H1 (cell line): Measurements from ENCODE around the gene PNLIP. TPM values are rescaled to one million over a fixed set of nuclear protein-coding genes. Genes with fewer than 3 reads are reported as not detected.

Source experiments
- CTCF ChIA-PET: fragments of 300-600 bp; sonication (Branson Sonifier 250); formaldehyde crosslinking; loops from one replicate; lab custom pipeline; 2021; ENCODE audit not compliant: partially characterized antibody; lab: Charles Lee
- POLR2A ChIA-PET: fragments of 300-600 bp; sonication (Branson Sonifier 250); formaldehyde crosslinking; loops from one replicate; lab custom pipeline; 2021; ENCODE audit warnings: inconsistent platforms; ENCODE audit not compliant: partially characterized antibody; lab: Charles Lee
- DNase-seq, 2 experiments: peaks; one replicate each; pipeline versions ENCODE4 v3.0.0 to v3.0.0-alpha.2; 2010 to 2022; ENCODE audit warnings: low spot score in 2 of 2, low read depth in 1 of 2, mixed read lengths in 1 of 2
- FAIRE-seq: peaks from 2 replicates; lab custom pipeline; 2011; peaks lifted over from hg19 to GRCh38; lab: Jason Lieb, UNC
- H2AFZ ChIP-seq: 2 replicates; pipeline ENCODE4 v1.8.1; 2012; ENCODE audit warnings: low read length, inconsistent platforms
- H2AK5ac ChIP-seq: 2 replicates; pipeline ENCODE4 v1.6.1; 2013; ENCODE audit warnings: low read depth, low read length
- H2BK120ac ChIP-seq: replicated peaks from 2 replicates; pipeline ENCODE3; 2013; ENCODE audit warnings: low read depth, low read length, inconsistent platforms
- H2BK12ac ChIP-seq: 2 replicates; pipeline ENCODE4 v1.6.1; 2013; ENCODE audit warnings: low read depth, low read length
- H2BK15ac ChIP-seq: 2 replicates; pipeline ENCODE4 v1.6.1; 2013; ENCODE audit warnings: low read length
- H2BK20ac ChIP-seq: 2 replicates; pipeline ENCODE4 v1.6.1; 2013; ENCODE audit warnings: low read length
- H2BK5ac ChIP-seq: 2 replicates; pipeline ENCODE4 v1.6.1; 2013; ENCODE audit warnings: low read depth, low read length
- H3K14ac ChIP-seq: 2 replicates; pipeline ENCODE4 v1.6.1; 2013; ENCODE audit warnings: inconsistent platforms; ENCODE audit not compliant: insufficient read length
- H3K18ac ChIP-seq: 2 replicates; pipeline ENCODE4 v1.6.1; 2013; ENCODE audit warnings: low read length; ENCODE audit errors: extremely low read depth
- H3K23ac ChIP-seq: 2 replicates; pipeline ENCODE4 v1.6.1; 2013; ENCODE audit warnings: inconsistent platforms; ENCODE audit not compliant: insufficient read length
- H3K23me2 ChIP-seq: 2 replicates; pipeline ENCODE4 v1.6.1; 2013; ENCODE audit warnings: low read depth, low read length
- H3K27ac ChIP-seq: 2 replicates; pipeline ENCODE4 v1.6.1; 2011; ENCODE audit warnings: low read depth, low read length, inconsistent platforms
- H3K27me3 ChIP-seq, 4 experiments: replicated peaks in 1 of 4; 1 replicate in 1 of 4; 2 replicates in 3 of 4; pipeline versions ENCODE4 v1.6.1 to v1.8.1; 2011 to 2013; ENCODE audit warnings: low read length in 3 of 4, mild to moderate bottlenecking in 3 of 4, inconsistent platforms in 2 of 4, mixed read lengths in 2 of 4, moderate library complexity in 1 of 4; ENCODE audit not compliant: control insufficient read depth in 3 of 4, insufficient read depth in 3 of 4; ENCODE audit errors: extremely low read depth in 1 of 4
- H3K36me3 ChIP-seq, 4 experiments: 2 replicates each; pipeline versions ENCODE4 v1.6.1 to v1.8.1; 2011 to 2013; ENCODE audit warnings: mild to moderate bottlenecking in 4 of 4, low read length in 3 of 4, moderate library complexity in 2 of 4, control low read depth in 1 of 4, inconsistent platforms in 1 of 4; ENCODE audit not compliant: insufficient read depth in 4 of 4, control insufficient read depth in 2 of 4
- H3K4ac ChIP-seq: replicated peaks from 2 replicates; pipeline ENCODE3; 2013; ENCODE audit warnings: low read length, low read depth, mixed read lengths, inconsistent platforms; ENCODE audit not compliant: insufficient read length
- H3K4me1 ChIP-seq, 4 experiments: replicated peaks in 1 of 4; 1 replicate in 1 of 4; 2 replicates in 3 of 4; pipeline versions ENCODE4 v1.6.1 to v1.8.1; 2011 to 2013; ENCODE audit warnings: low read length in 3 of 4, inconsistent platforms in 2 of 4, mixed read lengths in 1 of 4; ENCODE audit not compliant: insufficient read depth in 4 of 4, control insufficient read depth in 3 of 4
- H3K4me2 ChIP-seq, 2 experiments: 2 replicates each; pipeline versions ENCODE4 v1.6.1 to v1.8.1; 2011 to 2013; ENCODE audit warnings: low read depth in 2 of 2, low read length in 2 of 2, control low read depth in 1 of 2, inconsistent platforms in 1 of 2, mild to moderate bottlenecking in 1 of 2; ENCODE audit not compliant: insufficient read depth in 1 of 2
- H3K4me3 ChIP-seq, 4 experiments: fragments of 200-600, 300-600 bp in 1 of 4; sonication (generic), shearing (Covaris generic), sonication (Bioruptor Twin) in 1 of 4; 2 replicates each; pipeline versions ENCODE4 v1.5.1 to v1.8.1; 2011 to 2016; ENCODE audit warnings: low read length in 4 of 4, low read depth in 3 of 4, control low read depth in 2 of 4, inconsistent platforms in 2 of 4, mild to moderate bottlenecking in 2 of 4, mixed read lengths in 1 of 4, moderate library complexity in 1 of 4; ENCODE audit not compliant: insufficient read depth in 2 of 4; ENCODE audit errors: extremely low read depth in 1 of 4
- H3K56ac ChIP-seq: replicated peaks from 2 replicates; pipeline ENCODE3; 2013; ENCODE audit warnings: low read depth, mild to moderate bottlenecking, mixed read lengths, low read length, inconsistent platforms; ENCODE audit not compliant: insufficient read length
- H3K79me1 ChIP-seq: 2 replicates; pipeline ENCODE4 v1.6.1; 2013; ENCODE audit warnings: low read depth, low read length, control low read depth
- H3K79me2 ChIP-seq, 2 experiments: 2 replicates each; pipeline versions ENCODE4 v1.6.1 to v1.8.1; 2012 to 2013; ENCODE audit warnings: low read length in 2 of 2, mild to moderate bottlenecking in 2 of 2, inconsistent platforms in 1 of 2; ENCODE audit not compliant: insufficient read depth in 2 of 2, control insufficient read depth in 1 of 2
- H3K9ac ChIP-seq, 4 experiments: replicated peaks in 1 of 4; 1 replicate in 1 of 4; 2 replicates in 3 of 4; pipeline versions ENCODE4 v1.6.1 to v1.8.1; 2011 to 2013; ENCODE audit warnings: low read depth in 3 of 4, low read length in 3 of 4, control low read depth in 2 of 4, mild to moderate bottlenecking in 2 of 4, moderate library complexity in 2 of 4, inconsistent platforms in 1 of 4; ENCODE audit errors: extremely low read depth in 1 of 4
- H3K9me3 ChIP-seq, 2 experiments: 2 replicates each; pipeline versions ENCODE4 v1.6.1 to v1.8.1; 2012 to 2013; ENCODE audit warnings: mild to moderate bottlenecking in 2 of 2, moderate library complexity in 2 of 2, control low read depth in 1 of 2, inconsistent platforms in 1 of 2, low read depth in 1 of 2, low read length in 1 of 2, mixed read lengths in 1 of 2; ENCODE audit not compliant: insufficient read depth in 2 of 2
- H4K20me1 ChIP-seq, 2 experiments: replicated peaks in 1 of 2; 2 replicates each; pipeline versions ENCODE3 to v1.8.1; 2011 to 2013; ENCODE audit warnings: inconsistent platforms in 2 of 2, low read length in 2 of 2, mild to moderate bottlenecking in 1 of 2; ENCODE audit not compliant: insufficient read depth in 2 of 2, control insufficient read depth in 1 of 2
- H4K5ac ChIP-seq: 2 replicates; pipeline ENCODE4 v1.6.1; 2013; ENCODE audit warnings: low read length, low read depth, mixed read lengths, inconsistent platforms; ENCODE audit not compliant: insufficient read length
- H4K8ac ChIP-seq: 2 replicates; pipeline ENCODE4 v1.8.0; 2013; ENCODE audit warnings: mild to moderate bottlenecking, moderate library complexity, low read length, inconsistent platforms; ENCODE audit not compliant: insufficient read depth; ENCODE audit errors: extremely low read depth
- H4K91ac ChIP-seq: replicated peaks from 2 replicates; pipeline ENCODE3; 2013; ENCODE audit warnings: low read length, mixed read lengths, inconsistent platforms; ENCODE audit not compliant: insufficient read length
- EGR1 ChIP-seq: IDR thresholded peaks from 2 replicates; pipeline ENCODE4 v1.6.1; 2011; ENCODE audit warnings: low read depth, low read length, borderline replicate concordance
- GABPA ChIP-seq: IDR thresholded peaks from 2 replicates; pipeline ENCODE4 v1.6.1; 2011; ENCODE audit warnings: mild to moderate bottlenecking, low read length, moderate library complexity, borderline replicate concordance; ENCODE audit not compliant: insufficient read depth
- GTF2F1 ChIP-seq: IDR thresholded peaks from 2 replicates; pipeline ENCODE4 v1.6.1; 2012; ENCODE audit warnings: low read depth, low read length, improper control_type of control experiment, borderline replicate concordance
- KDM5A ChIP-seq: fragments of 200-600 bp; IDR thresholded peaks from 2 replicates; pipeline ENCODE4 v1.7.1; 2012; ENCODE audit warnings: mild to moderate bottlenecking, low read length, inconsistent platforms, mixed read lengths
- MAFK ChIP-seq: IDR thresholded peaks from 2 replicates; pipeline ENCODE4 v1.6.1; 2012; ENCODE audit warnings: low read depth, mild to moderate bottlenecking, improper control_type of control experiment, low read length
- SAP30 ChIP-seq: fragments of 300-600 bp; sonication (generic); IDR thresholded peaks from 2 replicates; pipeline ENCODE4 v1.7.1; 2012; ENCODE audit warnings: low read length, moderate library complexity, mild to moderate bottlenecking, inconsistent platforms; ENCODE audit not compliant: insufficient read depth, insufficient replicate concordance
- SP2 ChIP-seq: IDR thresholded peaks from 2 replicates; pipeline ENCODE4 v1.6.1; 2012; ENCODE audit warnings: mild to moderate bottlenecking, low read length, inconsistent platforms
- WGBS, 2 experiments: shearing (Covaris generic) in 1 of 2; methylation state at CpG; one replicate each; pipeline versions ENCODE4 v1.1.6 to v1.1.7; 2013 to 2015; ENCODE audit warnings: low lambda C conversion rate in 2 of 2, mixed read lengths in 2 of 2, inconsistent platforms in 1 of 2, low coverage in 1 of 2, missing lambda C conversion rate in 1 of 2; ENCODE audit not compliant: insufficient replicate concordance in 2 of 2, insufficient coverage in 1 of 2, insufficient read length in 1 of 2; ENCODE audit errors: extremely low coverage in 1 of 2, missing lambda C conversion rate in 1 of 2; 5-methylcytosine and 5-hydroxymethylcytosine counted together
- polyA plus RNA-seq, 7 experiments: library from polyadenylated mRNA; depleted of rRNA in 3 of 7; stranded (reverse) in 5 of 7; unstranded in 2 of 7; fragments of >200 nt in 5 of 7; fragments of 200-250 nt in 2 of 7; gene quantifications; 1 replicate in 5 of 7; 2 replicates in 1 of 7; 4 replicates in 1 of 7; pipeline versions ENCODE4 v1.2.1 to v1.2.3, GENCODE V29; 2011 to 2013; ENCODE audit warnings: missing spikeins in 2 of 7, mixed read lengths in 2 of 7
- total RNA-seq: library from RNA; stranded (reverse); fragmentation: NEBNext Ultra II Directional; extraction: Animal tissue kit (Norgen Biotek cat#: 25700); gene quantifications from 2 replicates; pipeline ENCODE4 v1.2.1, GENCODE V29; 2021
- TF ChIP-seq, protein P1 (sequence below): IDR thresholded peaks from 2 replicates; pipeline ENCODE4 v1.6.1; 2011; ENCODE audit warnings: low read length, improper control_type of control experiment

The PNLIP gene
- total and polyA plus RNA-seq, 2 of the 8 experiments (the other 6 are each of a cell fraction or from before 2014, with no cell fraction given) = not detected

GRCh38 chr10:116524736-116525135 lies 21.0 kb upstream of the PNLIP start:
- Histone ChIP-seq H4K5ac (no peak overlapping the region), H3K4me3 (no peak overlapping the region), H3K27ac (no peak overlapping the region), H4K91ac (no peak overlapping the region), H2BK15ac (no peak overlapping the region), H3K79me2 (no peaks in the 10 kb centered on the region), H3K9ac (no peak overlapping the region), H3K79me1 (no peaks in the 10 kb centered on the region), H3K18ac (no peak overlapping the region), H2BK20ac (no peak overlapping the region), H3K27me3 (no peaks in the 10 kb centered on the region), H3K9me3 (no peaks in the 10 kb centered on the region), H2BK120ac (no peak overlapping the region), H4K20me1 (no peaks in the 10 kb centered on the region), H3K14ac (no peak overlapping the region), H3K23me2 (no peaks in the 10 kb centered on the region), H3K23ac (no peak overlapping the region), H2BK12ac (no peak overlapping the region), H2BK5ac (no peak overlapping the region), H3K36me3 (no peaks in the 10 kb centered on the region), H2AFZ (no peak overlapping the region), H3K4ac (no peak overlapping the region), H4K8ac (0 out of 2 replicates have a peak overlapping the region, but pooled peaks have one; percentile 57), H3K56ac (no peak overlapping the region), H3K4me2 (no peak overlapping the region), H3K4me1 (no peaks in the 10 kb centered on the region; a peak in 1 of 7 replicates), H2AK5ac (no peak overlapping the region)
- WGBS, 2 experiments = 97% methylated on average over 3 of the region's 3 CpGs; no CpG with 5 or more reads in 1 of the 2 experiments
- TF ChIP-seq GTF2F1 (no peak), SAP30 (no peak), KDM5A (no peak), SP2 (no peak), GABPA (no peak), MAFK (no peak), EGR1 (no peak)
- TF ChIP-seq, protein P1, sequence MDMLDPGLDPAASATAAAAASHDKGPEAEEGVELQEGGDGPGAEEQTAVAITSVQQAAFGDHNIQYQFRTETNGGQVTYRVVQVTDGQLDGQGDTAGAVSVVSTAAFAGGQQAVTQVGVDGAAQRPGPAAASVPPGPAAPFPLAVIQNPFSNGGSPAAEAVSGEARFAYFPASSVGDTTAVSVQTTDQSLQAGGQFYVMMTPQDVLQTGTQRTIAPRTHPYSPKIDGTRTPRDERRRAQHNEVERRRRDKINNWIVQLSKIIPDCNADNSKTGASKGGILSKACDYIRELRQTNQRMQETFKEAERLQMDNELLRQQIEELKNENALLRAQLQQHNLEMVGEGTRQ = no peak
- POLR2A ChIA-PET = no interaction called here
- CTCF ChIA-PET = interaction anchor here (0.5 to 2.4 kb wide), 7 partner anchors 11 to 263 kb away, joined by 3 to 9 read pairs (median 4); partner anchors contain the start of gene PNLIP
- FAIRE-seq = no peak
- DNase-seq = no peak
